Tibial nerve (tissue), 4 donors: ENCODE data around the gene AIMP1.

Experiments used
- CTCF ChIP-seq, 5 experiments: fragments of 200-600 bp in 3 of 5; fragments of 450-650 bp in 2 of 5; sonication (generic) in 3 of 5; IDR thresholded peaks; one replicate each; pipeline ENCODE4 v1.5.1; 2016 to 2019; ENCODE audit warnings: antibody characterized with exemption in 5 of 5, mild to moderate bottlenecking in 3 of 5, moderate library complexity in 2 of 5
- EP300 ChIP-seq, 2 donors: sonication (generic); formaldehyde crosslinking; IDR thresholded peaks; one replicate each; pipeline ENCODE4 v1.6.1; 2017; ENCODE audit warnings: antibody characterized with exemption in 2 of 2, mild to moderate bottlenecking in 1 of 2
- POLR2A ChIP-seq, 2 donors: fragments of 450-650 bp; IDR thresholded peaks; one replicate each; pipeline ENCODE4 v1.6.1; 2017; ENCODE audit warnings: antibody characterized with exemption in 2 of 2, mild to moderate bottlenecking in 2 of 2, moderate library complexity in 2 of 2

GRCh38 chr4:106301393-106302061 lies 14.8 kb upstream of the AIMP1 start:
- TF ChIP-seq CTCF (IDR thresholded peaks at IDR 0.05) (no peak), POLR2A (IDR thresholded peaks at IDR 0.05) (no peak), EP300 (IDR thresholded peaks at IDR 0.05) (no peak)
